Activated CD4-positive, alpha-beta T cell treated with anti-CD3 and anti-CD28 coated beads for 48 hours (primary cell): Measurements from ENCODE around the gene ZC3H12C.

Experiments used
- DNase-seq: peaks from one replicate; pipeline ENCODE4 v3.0.0-alpha.2; 2020

ZC3H12C gene

GRCh38 chr11:110100476-110101240 lies 7.5 kb downstream of the ZC3H12C start:
- DNase-seq = no peak

- no peak for DNase-seq
Measured at GRCh38 chr11:110106713-110107274, 13.6 kb downstream of the ZC3H12C start.

- DNase-seq = no peak
Measured at GRCh38 chr11:110110854-110111253, 17.7 kb downstream of the ZC3H12C start.

DNA sequence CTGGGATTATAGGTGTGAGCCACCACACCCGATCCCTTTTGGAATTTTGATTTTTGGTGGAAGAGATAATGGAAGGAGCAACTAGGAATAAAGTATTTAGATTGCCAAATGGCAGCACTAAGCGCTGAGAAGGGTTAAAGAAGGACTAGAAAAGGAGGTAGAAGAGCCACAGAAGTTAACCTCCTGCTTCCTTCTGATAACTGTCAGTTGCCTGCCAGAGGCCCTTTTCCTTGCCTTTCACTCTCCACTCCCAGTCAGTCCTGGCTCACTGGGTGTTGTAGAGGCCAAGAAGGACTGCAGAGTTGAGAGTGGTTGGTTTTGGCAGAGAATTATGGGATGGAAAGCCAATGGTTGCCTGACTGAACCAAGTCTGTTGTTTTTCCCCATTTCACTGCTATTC lies 19.3 kb downstream of the ZC3H12C start:
- DNase-seq = no peak

- DNase-seq = no peak
Measured at GRCh38 chr11:110113505-110113904, 20.3 kb downstream of the ZC3H12C start.

- DNase-seq = no peak
Measured at GRCh38 chr11:110113973-110114372, 20.8 kb downstream of the ZC3H12C start.

DNA sequence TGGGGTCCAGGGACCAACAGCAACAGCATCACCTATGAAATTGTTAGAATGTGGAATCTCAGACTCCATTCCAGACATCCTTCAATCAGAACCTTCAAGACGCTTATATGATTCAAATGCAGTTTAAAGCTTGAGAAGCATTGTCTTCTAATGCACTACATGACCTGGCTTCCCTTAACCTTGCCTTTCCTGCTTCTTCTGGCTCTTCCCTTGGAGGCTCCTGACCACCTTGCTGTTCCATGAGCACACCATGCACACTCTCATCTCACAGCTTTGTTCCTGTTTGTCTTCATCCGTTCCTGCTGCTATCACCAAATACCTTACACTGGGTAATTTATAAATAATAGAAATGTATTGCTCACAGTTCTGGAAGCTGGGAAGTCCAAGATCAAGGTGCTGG lies 26.1 kb downstream of the ZC3H12C start:
- no peak for DNase-seq

- DNase-seq = no peak
Measured at GRCh38 chr11:110121204-110121603, 28.0 kb downstream of the ZC3H12C start.

DNA sequence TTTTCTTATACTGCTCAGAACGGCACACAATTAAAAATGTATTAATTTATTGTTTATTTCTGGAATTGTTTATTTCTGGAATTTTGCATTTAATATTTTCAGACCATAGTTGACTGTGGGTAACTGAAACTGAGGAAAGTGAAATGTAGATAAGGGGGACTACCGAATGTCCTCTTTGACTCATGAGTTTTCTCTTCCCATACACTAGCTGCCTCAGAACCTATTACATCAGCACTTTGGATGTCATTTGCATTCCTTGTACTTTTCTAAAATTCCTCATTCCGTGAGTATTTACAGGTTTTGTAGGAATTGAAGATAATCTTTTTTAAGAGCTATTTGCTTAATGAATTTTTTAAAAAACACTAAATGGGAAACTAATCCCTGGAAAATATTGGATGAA lies 29.8 kb downstream of the ZC3H12C start:
- no peak for DNase-seq

DNA sequence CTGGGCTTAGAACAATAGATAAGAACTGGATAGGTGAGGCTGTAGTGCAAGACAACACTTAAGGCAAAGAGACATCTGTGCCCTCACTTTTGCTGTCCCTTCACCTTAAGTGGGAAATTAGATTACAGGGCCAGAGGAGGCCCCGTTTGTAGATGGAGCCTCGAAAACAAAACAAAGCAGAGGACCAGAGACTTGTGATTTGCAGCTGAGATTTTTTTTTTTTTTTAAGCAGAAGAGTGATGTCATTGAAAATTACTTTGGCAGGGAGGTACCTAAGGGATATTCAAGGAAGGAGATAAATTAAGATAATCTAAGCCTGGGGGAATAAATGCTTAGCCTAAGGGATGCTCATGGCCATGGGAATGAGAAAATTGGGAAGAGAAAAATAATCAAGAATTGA lies 31.4 kb downstream of the ZC3H12C start:
- no peak for DNase-seq

GRCh38 chr11:110125632-110126031 lies 32.4 kb downstream of the ZC3H12C start:
- no peak for DNase-seq

GRCh38 chr11:110126936-110127335 lies 33.7 kb downstream of the ZC3H12C start:
- DNase-seq = no peak

- no peak for DNase-seq
Measured at GRCh38 chr11:110128161-110128560, 35.0 kb downstream of the ZC3H12C start.

DNA sequence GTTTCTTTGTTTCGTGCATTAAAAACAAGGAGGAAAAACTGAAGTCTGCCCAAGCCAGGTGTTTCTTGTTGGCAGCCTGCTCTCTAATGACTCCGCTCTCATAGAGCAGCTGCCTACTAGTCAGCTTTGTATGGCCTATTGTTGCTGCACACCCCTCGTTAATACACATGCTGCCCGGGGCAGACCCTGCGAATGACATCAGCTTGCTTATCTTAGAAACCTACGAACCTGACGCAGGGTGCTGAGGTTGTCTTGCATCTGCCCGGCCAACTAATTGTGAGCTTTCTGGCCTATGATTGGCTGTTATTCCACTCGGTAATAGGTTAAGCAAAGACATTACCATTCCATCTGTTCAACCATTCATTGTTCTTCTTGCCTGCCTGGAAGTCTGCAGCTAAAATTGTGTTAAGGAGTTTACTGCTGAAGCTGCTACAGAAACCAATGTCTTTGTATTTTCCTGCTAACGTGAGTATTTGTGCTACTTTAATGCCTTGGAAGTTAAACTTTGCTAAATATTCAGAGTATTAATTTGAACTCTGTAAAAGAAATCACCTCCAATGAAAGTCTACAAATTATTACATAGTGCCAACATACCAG lies 37.5 kb downstream of the ZC3H12C start:
- no peak for DNase-seq

GRCh38 chr11:110131386-110132123 lies 38.4 kb downstream of the ZC3H12C start:
- DNase-seq = no peak

DNA sequence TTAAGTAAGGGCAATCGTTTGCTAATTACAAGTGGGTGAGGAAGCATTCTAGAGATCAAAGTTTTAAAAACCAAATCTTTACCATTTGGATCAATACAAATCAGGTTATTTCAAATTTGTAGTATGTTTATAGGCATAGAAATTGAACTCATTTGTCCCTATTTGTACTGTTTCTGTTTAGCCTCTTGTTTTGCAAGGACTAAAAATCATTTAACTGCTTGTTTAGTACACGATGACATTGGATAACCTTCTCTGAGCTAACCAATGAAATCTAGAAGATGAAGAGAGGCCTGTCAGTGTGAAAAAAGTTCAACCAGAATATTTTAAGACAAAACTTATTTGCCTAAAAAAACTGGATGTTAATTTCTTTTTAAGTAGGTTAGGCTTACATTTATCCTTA lies 40.0 kb downstream of the ZC3H12C start:
- DNase-seq = no peak

GRCh38 chr11:110134110-110134509 lies 40.9 kb downstream of the ZC3H12C start:
- DNase-seq = no peak

- DNase-seq = no peak
Measured at GRCh38 chr11:110141812-110142211, 48.6 kb downstream of the ZC3H12C start.

DNA sequence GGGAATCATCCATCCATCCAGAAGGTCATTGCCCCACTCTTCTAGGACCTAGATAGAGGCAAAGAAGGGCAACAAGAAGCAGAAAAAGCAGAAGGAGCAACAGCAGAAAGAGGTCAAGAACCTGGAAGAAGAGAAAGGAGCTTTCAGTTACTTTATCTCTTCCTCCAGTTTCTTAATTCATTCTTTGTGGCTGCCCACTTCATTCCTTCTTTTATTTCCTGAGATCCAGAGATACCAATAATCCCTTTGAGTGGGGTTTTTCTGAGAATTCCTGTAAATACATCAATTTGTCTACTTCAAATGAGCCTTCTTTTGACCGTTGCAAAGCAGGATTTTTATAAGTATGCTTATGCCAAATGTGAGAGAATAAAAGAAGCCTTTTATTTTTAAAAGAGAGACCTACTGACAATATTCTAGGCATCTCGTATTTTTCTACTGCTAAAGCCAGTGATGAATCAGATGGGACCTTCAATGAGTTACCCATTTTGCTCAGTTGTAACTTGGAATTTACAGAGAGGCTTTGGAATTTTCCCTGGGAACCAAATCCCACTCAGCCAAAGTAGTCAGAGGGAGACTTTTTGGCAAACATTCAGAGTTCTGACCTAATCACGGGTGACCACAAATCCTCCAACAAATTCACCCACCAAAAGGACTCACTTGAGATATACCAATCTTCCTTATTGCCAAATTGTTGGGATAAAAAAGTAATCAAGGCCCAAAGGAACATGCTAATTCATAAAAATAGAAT lies 54.9 kb downstream of the ZC3H12C start:
- DNase-seq = no peak

DNA sequence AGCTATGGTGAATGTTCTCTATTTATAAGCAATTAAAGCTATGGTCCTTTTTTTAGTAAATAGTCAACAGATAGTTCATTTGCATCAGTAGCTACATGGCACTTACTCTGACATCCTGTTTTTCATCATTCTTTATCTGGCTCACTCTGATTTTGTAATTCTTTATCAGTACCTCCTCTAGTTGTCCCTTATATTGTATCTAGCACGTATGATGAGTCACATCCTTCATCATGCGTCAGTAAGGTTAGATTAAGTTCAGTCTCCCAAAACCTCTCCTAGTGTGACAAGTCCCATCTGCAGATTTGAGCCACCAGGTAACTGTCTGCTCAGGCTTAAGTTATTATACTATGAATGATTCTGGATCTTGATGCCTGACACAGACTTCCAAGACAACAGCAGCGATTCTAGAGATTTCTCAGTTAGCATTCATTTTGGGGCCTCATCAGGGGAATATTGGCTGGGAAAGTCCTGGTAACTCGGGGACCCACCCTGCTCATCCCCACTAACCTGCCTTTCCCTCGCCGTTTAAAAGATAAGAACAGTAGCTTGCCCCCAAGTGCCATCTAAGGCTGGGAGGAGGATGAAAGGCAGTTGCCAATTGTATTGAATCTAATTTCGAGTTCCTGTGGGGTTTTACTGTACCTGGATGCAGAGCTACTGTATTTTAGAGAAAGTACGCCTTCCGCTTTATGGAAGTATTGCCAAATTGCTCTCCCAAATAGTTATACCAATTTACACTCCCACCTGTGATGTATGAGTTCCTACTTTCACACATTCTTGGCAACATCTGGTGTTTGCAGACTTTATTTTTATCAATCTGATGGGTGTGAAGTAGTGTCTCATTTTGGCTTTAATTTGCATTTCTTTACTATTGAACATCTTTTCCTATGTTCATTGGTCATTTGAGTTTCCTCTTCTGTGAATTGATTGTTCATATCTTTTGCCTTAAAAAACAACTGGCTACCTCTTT lies 55.9 kb downstream of the ZC3H12C start:
- DNase-seq = no peak

DNA sequence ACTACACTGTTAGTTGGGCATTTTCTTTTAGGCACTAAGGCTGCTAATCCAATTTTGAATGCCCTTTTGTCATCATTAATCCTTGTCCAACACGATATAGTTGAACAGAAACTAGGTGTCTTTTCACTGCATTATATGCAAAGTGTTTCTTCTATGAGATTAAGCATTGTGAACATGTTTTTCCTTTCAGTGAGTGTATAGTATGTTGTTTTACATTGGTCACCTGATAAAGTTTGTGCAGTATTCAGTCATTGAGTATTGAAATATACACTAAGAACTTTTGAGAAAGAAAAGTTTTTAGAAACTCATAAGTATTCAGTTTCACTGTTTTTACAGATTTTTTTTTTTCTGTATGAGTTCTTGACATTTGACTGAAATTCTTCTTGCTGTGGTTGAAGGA lies 59.0 kb downstream of the ZC3H12C start:
- no peak for DNase-seq

DNA sequence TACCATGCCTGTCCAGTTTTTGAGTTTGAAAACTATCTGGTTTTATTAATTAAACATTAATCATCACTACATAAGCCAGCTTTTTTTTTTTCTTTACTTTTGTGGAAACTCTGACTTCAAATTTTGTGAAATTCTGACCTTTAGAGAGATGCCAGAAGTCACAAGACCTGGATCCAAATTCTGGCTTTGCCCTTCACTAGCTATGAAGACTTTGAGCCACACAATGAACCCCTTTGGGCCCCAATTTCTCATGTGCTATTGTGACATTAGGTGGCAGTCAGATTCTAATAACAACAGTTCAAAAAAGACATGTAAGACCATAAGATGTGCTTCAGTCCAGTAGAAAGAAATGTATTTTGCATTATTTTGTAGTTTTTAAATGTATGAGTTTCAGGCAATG lies 60.3 kb downstream of the ZC3H12C start:
- DNase-seq = no peak
